IPS-18a (cell line): ENCODE data around the gene TUBA4B.
"Not testable (repeated sequence)": the region's sequence is repeated elsewhere in the genome, so short reads cannot be mapped to it uniquely, and the experiment has no call there.

Experiments
- H3K27ac ChIP-seq: one replicate; pipeline ENCODE4 v1.5.1; 2013; ENCODE audit warnings: low read length
- H3K27me3 ChIP-seq: one replicate; pipeline ENCODE4 v1.6.1; 2013; ENCODE audit warnings: mild to moderate bottlenecking, low read length; ENCODE audit not compliant: control insufficient read depth, insufficient read depth
- H3K36me3 ChIP-seq: one replicate; pipeline ENCODE4 v1.6.1; 2013; ENCODE audit warnings: low read depth, low read length; ENCODE audit not compliant: control insufficient read depth
- H3K4me1 ChIP-seq: one replicate; pipeline ENCODE4 v1.6.1; 2013; ENCODE audit warnings: low read depth, low read length; ENCODE audit not compliant: control insufficient read depth
- H3K4me3 ChIP-seq: one replicate; pipeline ENCODE4 v1.5.1; 2013; ENCODE audit warnings: low read length
- H3K9ac ChIP-seq: one replicate; pipeline ENCODE4 v1.6.1; 2013; ENCODE audit warnings: mild to moderate bottlenecking, low read length, moderate library complexity
- H3K9me3 ChIP-seq: one replicate; pipeline ENCODE4 v1.6.1; 2013; ENCODE audit warnings: low read depth, low read length; ENCODE audit not compliant: control insufficient read depth

TUBA4B gene

DNA sequence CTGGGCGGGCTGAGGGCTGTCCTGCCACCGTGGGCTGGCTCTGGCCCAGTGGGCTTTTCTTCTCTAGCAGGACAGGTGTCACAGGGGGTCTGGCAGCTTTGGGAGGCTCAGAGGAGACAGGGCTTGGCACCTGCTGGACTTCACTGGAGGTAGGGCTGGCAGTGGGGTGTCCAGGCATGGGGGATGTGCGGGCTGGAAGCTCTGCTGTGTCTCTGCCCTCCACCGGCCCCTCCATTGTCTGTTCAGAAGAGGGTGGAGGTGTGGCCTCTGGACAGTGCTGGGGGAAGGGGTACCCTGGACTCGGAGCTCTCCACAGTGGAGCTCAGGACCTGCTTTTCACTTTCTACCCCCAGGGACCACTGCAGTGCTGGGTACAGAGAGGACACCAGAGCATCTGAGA, 47.0 kb downstream of the TUBA4B start:
- peaks cover 4% of the 10 kb centered on the region for H3K4me1 ChIP-seq

DNA sequence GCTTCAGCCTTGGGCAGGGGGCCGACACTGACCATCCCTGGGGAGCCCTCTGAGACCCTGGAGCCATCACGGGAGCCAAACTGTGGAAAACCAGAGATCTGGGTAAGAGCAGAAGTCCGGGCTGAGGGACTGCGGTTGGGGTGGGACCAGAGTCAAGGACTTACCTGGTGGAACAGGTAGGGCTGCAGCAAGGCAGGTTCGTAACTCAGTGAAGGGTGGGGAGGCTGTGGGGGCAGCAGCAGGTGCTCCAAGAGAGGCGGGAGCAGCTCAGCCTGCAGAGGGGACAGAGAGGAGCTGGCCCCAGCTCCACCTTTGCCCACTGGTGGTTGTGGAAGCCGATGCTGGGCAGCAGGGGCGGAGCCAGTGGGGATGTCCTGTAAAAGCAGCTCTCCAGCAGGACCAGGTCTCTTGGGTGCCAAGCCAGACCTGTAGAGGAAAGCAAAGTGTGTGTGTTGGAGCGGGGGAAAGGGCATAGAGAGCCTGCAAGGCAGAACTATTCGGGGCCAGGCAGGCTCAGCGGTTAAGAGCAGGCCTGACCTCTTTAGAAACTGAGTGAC, 49.4 kb downstream of the TUBA4B start:
- H3K27ac ChIP-seq, result no peak overlapping the region
- H3K4me3 ChIP-seq, result no peak overlapping the region
- no peak overlapping the region for H3K9ac ChIP-seq
- no peaks in the 10 kb centered on the region for H3K9me3 ChIP-seq
- H3K36me3 ChIP-seq, result no peaks in the 10 kb centered on the region
- peaks cover 4% of the 10 kb centered on the region for H3K4me1 ChIP-seq
- H3K27me3 ChIP-seq, result peaks cover 44% of the 10 kb centered on the region

More for the DNA sequence above, 47.0 kb downstream of the TUBA4B start:
- H3K27me3 ChIP-seq, result peaks cover 41% of the 10 kb centered on the region
- H3K9ac ChIP-seq, result no peak overlapping the region
- no peaks in the 10 kb centered on the region for H3K36me3 ChIP-seq
- no peak overlapping the region for H3K27ac ChIP-seq
- no peaks in the 10 kb centered on the region for H3K9me3 ChIP-seq
- H3K4me3 ChIP-seq, result no peak overlapping the region

DNA sequence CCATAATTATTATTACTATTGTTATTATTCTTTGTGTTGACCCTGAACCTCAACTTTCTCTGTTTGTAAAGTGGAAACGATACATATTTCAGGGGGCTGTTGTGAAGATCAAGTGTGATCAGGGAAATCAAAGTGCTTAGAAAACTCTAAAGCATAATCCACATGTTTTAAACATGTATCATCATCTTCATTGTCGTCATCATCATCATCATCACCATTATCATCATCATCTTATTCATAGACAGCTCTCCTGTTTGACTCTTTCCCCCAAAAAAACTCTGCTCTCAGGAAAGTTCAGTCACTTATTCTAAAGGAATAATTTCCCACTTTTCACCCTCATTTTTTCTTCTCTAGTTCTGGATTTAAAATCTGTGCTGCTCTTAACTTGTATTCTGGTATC, 51.2 kb downstream of the TUBA4B start:
- Histone ChIP-seq H3K36me3 (no peaks in the 10 kb centered on the region), H3K27ac (no peak overlapping the region), H3K4me3 (no peak overlapping the region), H3K4me1 (no peaks in the 10 kb centered on the region), H3K27me3 (peaks cover 55% of the 10 kb centered on the region), H3K9ac (no peak overlapping the region), H3K9me3 (no peaks in the 10 kb centered on the region)

DNA sequence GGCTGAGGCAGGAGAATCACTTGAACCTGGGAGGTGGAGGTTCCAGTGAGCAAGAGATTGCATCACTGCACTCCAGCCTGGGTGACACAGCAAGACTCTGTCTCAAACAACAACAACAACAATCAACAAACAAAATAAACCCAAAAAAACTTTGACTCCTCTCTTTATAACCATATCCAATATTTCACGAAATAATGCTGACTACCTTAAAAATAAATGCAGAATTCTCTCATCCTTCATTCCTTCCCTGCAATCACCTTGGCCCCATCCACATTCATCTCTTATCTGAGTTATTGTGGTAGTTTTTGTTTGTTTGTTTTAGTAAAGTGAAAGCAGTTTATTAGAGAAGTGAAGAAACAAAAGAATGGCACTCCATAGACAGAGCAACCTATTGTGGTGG, 53.0 kb downstream of the TUBA4B start:
- H3K27me3 ChIP-seq, result peaks cover 52% of the 10 kb centered on the region
- no peaks in the 10 kb centered on the region for H3K36me3 ChIP-seq
- H3K4me1 ChIP-seq, result no peaks in the 10 kb centered on the region
- H3K9me3 ChIP-seq, result no peaks in the 10 kb centered on the region
- H3K27ac ChIP-seq, result no peak overlapping the region
- no peak overlapping the region for H3K9ac ChIP-seq
- H3K4me3 ChIP-seq, result no peak overlapping the region

DNA sequence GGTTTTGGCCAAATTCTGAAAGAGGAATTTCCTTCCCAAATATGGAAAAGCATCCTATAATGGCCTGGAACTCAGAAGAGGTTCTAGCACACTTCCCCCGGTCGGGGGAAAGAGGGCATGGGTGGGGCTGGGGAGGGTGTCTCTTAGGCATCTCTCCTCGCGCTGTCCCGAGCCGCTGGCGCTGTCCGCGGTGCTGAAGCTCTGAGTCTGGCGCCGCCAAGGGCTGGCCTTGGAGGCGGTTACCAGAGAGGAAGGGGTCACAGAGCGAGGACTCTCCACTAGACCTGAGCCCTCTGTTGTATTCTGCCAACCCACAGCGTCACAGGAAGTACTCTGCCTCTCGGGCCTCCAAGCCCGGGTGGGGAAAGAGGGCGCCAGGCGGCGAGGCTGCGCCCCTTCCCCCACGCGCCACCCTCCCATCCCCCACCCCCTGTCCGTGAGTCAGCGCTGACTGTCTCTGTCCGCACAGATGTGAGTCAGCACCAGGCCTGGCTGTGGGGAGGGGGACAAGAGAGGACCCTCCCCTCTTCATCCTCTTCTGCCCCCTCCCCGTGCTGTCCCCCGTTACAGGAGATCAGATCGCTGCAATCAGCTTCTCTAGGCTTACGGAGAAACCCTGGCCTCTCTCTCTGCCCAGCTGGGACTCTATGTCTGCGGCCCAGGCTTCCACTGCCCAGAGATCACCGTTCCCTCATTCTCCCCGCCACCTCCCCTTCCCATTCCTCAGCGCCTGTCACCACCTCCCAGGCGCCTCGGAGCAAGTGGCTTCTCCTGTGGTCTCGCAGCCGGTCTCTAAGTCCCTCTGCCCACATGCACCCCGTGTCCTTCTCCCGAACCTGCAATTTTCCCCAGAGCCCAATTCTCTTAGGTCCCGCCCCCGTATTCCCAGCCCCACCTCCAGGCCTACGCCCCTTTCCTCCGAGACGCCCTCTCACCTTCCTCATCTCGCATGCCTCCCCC, 55.4 kb downstream of the TUBA4B start:
- H3K9me3 ChIP-seq, result no peaks in the 10 kb centered on the region
- no peak overlapping the region for H3K27ac ChIP-seq
- H3K36me3 ChIP-seq, result no peaks in the 10 kb centered on the region
- no peaks in the 10 kb centered on the region for H3K4me1 ChIP-seq
- peak overlapping the region; percentile 63 for H3K4me3 ChIP-seq
- no peak overlapping the region for H3K9ac ChIP-seq
- H3K27me3 ChIP-seq, result peaks cover 52% of the 10 kb centered on the region

DNA sequence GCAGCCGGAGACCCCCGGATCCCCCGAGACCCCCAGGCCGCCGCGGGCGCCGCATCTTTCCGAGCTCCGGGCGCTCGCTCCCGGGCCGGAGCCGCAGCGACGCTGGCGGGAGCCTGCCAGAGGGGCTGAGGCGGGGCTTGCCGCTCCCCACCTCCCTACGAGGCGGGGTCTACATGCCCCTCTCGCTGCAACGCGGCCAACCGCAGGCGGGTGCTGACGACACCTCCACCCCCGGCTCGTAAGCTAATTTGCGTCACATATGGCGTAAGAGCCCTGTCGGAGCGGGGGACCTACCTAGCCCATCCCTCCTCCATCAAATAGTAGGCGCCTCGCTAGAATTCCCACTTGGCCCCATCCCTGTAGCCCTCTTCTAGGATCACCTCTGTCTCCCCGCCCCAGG, 56.2 kb downstream of the TUBA4B start, which contains the start of gene PTPRN:
Gene PTPRN (minus strand): TSS at position 124 of the 400 bp plus-strand sequence. CDS start 69 bp downstream, at position 55.
- Histone ChIP-seq H3K9me3 (no peaks in the 10 kb centered on the region), H3K4me1 (no peaks in the 10 kb centered on the region), H3K36me3 (no peaks in the 10 kb centered on the region), H3K27ac (no peak within 1 kb of the TSS), H3K27me3 (peaks cover 47% of the 10 kb centered on the region), H3K4me3 (peak within 1 kb of the TSS; percentile 63), H3K9ac (no peak within 1 kb of the TSS)

DNA sequence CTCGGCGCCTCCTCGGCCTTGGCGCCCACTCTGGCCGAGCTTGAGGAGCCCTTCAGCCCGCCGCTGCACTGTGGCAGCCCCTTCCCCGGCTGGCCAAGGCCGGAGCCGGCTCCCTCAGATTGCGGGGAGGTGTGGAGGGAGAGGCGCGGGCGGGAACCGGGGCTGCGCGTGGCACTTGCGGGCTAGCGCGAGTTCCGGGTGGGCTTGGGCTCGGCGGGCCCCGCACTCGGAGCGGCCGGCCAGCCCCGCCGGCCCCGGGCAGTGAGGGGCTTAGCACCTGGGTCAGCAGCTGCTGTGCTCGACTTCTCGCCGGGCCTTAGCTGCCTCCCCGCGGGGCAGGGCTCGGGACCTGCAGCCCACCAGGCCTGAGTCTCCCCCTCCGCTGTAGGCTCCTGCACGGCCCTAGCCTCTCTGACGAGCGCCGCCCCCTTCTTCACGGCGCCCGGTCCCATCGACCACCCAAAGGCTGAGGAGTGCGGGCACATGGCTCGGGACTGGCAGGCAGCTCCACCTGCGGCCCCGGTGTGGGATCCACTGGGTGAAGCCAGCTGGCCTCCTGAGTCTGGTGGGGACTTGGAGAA, 59.7 kb downstream of the TUBA4B start:
- not testable (repeated sequence) for H3K4me3 ChIP-seq, H3K9me3 ChIP-seq, H3K27ac ChIP-seq, H3K4me1 ChIP-seq, H3K36me3 ChIP-seq, H3K9ac ChIP-seq
- H3K27me3 ChIP-seq, result peaks cover 25% of the 10 kb centered on the region

DNA sequence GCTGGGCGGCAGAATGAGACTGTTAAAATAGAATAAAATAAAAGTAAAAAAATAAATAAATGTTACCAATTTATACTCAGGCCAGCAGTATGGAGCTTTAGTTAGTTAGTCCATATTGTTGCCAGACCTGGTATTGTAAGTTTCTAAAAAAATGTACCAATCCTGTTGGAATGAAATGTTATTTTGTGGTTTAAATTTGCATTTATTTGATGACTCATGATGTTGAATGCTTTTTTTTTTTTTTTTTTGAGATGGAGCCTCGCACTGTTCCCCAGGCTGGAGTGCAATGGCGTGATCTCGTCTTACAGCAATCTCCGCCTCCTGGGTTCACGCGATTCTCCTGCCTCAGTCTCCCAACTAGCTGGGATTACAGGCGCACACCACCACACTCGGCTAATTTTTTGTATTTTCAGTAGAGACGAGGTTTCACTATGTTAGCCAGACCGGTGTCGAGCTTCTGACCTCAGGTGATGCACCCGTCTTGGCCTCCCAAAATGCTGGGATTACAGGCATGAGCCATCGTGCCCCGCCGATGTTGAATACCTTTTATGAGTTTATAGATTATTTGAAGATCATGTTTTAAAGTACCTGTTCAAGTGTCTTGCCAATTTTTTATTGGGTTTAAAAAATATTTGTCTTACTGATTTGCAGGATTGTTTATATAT, 61.9 kb downstream of the TUBA4B start:
- Histone ChIP-seq H3K9ac (no peak overlapping the region), H3K4me3 (no peak overlapping the region)

More for the DNA sequence above, 61.9 kb downstream of the TUBA4B start:
- Histone ChIP-seq H3K36me3 (no peaks in the 10 kb centered on the region), H3K27me3 (peaks cover 4% of the 10 kb centered on the region), H3K9me3 (no peaks in the 10 kb centered on the region), H3K4me1 (no peaks in the 10 kb centered on the region), H3K27ac (no peak overlapping the region)
